ENCODE measurements around the gene GLB1L2. TPM values are rescaled to one million over a fixed set of nuclear protein-coding genes. Genes with fewer than 3 reads are reported as not detected.
A peak's percentile ranks its signal among the peaks of the same experiment; 100 is the strongest.

Gene GLB1L2
- total RNA-seq, 1 donor from 2014 or later = 0.99 TPM

DNA sequence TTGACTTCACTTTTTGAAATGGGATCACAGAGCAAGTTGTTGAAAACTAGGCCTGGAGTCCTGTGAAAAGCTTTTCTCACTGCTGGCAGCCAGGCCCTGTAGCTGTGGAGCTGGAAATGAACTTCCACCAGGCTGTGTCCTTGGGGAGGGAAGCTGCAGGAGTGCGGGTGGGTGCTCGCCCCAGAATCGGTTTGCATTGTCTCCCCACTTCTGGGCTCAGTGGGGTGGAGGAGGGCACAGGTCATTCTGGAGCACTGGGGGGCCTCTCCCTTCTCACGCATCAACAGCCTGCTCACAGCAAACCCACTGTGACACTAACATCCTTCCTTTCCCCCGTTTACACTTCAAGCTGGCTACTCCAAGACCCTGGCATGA lies 15.2 kb downstream of the GLB1L2 start:
- DNase-seq (ENCODE audit: extremely low read depth, low read depth, low spot score) = no peak

DNA sequence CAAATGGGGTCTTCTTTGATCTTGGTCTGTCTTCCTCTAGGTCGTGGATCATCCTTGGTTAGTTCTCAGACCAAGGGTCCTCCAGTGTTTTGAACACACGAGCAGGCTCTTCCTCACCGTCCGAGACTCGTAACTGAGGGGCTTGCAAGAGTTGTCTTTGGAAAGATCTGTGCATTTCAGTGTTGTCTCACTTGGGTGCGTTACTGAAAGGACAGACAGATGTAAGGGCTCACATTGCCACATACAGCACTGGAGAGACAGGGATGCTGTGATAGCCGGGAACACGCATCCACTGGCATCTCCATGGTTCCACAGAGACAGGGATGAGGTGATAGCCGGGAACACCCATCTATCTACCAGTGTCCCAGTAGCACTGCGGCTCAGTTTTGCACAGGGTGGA lies 15.7 kb downstream of the GLB1L2 start:
- no peak for DNase-seq (ENCODE audit: extremely low read depth, low read depth, low spot score)

DNA sequence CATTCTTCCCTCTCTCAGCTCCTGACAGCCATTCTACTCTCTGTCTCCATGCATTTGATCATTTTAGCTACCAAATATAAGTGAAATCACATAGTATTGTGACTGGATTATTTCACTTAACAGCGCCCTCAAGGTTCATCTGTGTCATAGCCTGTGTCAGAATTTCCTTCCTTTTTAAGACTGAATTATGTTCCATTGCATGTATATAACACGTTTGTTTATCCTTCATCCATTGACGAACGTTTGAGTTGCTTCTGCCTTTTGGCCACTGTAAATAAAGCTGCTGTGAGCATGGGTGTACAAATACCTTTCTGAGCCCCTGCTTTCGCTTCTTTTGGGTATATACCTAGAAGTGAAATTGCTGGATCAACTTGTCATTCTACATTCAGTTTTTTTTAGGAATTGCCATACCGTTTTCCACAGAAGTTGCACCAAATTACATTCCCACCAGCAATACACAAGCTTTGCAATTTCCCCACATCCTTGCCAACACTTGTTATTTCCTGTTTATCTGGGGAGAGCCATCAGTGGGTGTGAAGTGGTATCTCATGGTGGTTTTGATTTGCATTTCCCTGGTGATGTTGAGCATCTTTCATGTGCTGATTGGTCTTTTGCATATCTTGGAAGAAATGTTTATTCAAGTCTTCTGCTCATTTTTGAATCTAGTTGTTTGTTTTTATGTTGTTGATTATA lies 17.5 kb downstream of the GLB1L2 start:
- no peak for DNase-seq (ENCODE audit: extremely low read depth, low read depth, low spot score)

DNA sequence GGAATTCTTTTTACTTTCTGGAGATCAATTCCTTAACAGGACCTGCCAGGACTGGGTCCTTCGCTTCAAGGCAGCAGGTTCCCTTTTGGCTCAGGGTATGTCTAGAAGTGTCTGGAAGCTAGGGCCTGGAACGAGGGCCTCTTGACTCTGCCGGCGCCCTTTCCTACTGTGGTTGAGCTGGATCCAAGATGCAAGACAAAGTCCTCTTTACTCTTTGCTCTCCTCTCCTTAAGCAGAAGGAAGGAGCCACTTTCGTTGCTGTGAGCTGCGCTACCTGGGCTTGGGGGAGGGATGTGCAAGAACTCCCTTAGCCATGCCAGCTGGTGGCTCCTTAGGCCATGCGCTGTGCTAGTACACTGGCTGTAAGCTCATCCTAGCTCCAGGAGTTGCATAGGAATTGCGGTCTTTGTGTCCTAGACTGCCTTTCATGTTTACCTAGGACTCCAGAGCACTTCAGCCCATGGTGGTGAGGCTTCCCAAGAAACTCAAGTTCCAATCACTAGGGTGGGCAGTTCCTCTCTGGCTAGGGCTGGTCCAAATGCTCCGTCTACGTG lies 18.1 kb downstream of the GLB1L2 start:
- DNase-seq (ENCODE audit: extremely low read depth, low read depth, low spot score) = no peak

DNA sequence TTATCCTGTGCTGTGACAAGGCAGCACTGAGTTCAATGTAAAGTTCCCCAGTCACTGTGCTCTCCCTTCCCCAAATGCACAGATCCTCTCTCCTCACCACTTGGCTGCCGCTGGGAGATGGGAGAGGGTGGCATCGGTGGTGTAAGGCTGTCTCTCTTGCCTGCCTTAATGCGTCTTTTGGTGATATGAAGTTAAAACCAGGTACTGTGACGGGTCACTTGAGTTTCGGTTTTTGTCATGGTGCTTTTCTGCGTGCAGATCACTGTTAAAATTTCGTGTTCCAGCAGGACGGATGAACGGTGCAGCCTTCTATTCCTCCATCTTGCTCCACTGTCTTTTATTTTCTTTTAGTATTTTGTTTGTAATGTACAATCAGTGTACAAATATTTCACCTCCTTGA lies 18.6 kb downstream of the GLB1L2 start:
- DNase-seq (ENCODE audit: extremely low read depth, low read depth, low spot score) = no peak

DNA sequence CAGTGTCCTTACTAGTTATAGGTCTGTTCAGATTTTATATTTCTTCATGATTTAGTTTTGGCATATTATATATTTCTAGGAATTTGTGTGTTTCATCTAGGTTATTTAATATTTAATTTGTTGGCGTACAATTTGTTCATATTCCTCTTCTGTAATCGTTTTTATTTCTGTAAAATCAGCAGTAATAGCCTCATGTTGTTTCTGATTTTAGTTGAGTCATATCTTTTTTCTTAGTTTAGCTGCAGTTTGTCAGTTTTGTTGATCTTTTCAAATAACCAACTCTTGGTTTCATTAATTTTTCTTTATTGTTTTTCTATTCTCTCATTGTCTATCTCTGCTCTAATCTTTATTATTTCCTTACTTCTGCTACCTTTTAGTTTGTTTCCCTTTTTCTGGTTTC lies 20.3 kb downstream of the GLB1L2 start:
- no peak for DNase-seq (ENCODE audit: extremely low read depth, low read depth, low spot score)

DNA sequence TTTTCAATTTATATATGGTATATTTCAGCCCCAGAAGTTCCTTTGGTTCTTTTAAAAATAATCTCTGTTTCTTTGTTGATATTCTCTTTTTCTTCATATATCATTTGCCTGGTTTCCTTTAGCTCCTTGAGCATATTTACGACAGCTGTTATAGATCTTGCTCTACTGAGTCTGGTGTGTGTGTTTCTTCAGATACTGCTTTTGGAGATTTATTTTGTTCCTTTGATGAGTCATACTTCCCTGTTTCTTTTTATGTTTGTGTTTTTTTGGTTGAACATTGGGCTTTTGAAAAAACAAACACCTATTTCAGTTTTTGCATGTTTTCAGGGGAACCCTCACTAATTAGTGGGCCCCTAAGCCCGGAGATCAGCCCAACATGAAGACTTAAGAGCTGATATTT lies 23.3 kb downstream of the GLB1L2 start:
- no peak for DNase-seq (ENCODE audit: extremely low read depth, low read depth, low spot score)

DNA sequence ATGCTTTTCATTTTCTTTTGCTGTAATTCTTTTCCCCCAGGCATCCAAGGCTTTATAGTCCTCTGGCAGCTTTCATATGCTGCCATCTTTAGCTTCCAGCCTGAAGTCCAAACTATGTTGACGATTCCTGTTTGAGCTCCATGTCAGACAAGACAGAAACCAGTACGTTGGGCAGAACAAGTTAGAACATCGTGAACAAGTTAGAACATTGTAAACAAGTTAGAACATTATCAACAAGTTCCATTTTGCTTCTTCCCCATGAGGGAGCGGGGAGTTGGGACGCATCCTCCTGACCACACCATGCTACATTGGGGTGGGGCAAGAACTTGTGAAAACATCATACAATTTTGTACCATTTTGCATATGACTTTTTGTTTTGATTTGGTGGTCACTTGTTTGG lies 23.9 kb downstream of the GLB1L2 start:
- no peak for DNase-seq (ENCODE audit: extremely low read depth, low read depth, low spot score)

DNA sequence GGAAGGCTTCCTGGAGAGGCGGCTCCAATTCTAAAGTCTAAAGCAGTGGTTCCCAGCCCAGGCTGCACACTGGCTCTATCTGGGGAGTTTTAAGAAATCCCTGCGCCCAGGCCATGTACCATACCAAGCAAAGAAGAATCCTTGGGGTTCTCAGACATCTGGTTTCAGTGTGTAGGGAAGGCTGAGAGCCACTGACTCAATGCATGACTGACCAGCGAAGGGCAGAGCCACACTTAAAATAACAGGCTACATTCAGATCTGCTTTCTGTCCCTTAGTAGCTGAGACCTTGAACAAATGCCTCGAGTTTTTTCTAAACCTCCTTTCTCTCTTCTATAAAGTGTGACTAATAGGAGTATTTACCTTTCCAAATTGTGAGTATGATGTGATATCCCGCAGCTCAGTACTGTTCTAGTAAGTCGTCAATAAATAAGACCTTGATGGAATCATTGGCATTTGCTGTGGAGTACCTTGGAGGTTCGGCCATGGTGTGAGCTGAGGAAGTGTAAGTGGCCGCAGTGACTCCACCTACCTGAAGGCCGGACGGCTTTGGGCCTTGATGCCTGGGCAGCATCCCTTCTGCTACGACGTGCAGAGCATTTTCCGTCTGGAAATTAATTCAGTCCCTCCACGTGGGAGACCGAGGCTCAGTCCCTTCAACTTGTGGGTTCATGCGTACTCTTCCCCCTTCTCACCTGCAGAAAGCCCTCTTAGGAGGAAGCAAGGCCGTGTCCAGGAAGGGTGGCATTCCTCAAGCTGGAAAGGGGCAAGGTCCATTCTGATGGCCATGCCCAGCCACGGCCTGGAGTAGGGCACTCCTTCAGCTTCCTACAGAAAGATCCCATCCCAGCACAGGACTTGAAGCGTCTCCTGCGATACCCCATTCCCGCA lies 25.1 kb downstream of the GLB1L2 start:
- DNase-seq (ENCODE audit: extremely low read depth, low read depth, low spot score) = no peak

DNA sequence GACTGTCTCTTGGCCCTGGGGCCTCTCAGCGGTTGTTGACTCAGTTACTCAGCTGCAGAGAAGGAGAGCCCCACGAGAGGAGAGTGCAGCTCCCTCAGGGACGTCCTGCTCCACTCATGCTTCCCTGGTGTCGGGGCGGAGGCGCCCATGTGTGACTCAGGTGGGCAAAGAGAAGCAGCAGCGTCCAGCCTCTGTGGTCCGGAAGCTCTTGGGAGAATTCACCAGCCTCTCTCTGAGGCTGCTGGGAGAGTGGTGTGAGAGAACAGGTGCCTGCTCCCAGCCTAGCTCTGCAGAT lies 25.7 kb downstream of the GLB1L2 start:
- no peak for DNase-seq (ENCODE audit: extremely low read depth, low read depth, low spot score)

DNA sequence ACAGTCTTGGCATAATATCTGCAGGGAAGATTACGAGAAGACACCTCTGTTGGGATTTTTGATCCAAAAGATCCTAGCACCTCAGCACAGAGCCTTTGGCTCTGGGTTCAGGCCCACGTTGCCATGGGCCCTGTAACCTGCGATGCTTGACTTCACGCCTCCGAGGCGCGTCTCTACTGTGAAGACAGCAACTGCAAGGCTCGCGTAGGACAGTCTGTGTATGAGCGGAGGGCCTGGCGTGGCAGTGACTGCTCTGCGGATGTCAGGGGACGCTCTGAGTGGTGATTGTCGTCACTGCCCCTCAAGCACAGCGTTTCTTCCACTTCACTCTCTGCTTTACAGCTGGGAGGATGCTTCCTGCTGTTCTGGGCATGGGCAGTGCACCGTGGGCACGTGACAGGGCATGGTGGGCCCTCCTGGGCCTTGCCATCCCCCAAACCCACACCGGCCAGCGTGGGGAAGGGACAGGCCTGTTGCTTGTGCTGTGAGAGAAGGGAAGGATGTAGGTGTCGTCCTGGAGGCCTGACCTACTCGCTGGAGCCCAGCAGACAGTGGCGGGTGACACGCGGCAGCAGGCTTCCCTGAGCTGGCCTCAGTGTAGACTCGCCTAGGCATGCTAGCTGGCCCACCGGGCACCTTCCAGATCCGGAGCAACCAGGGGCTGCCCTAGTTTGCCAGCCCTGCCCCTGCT lies 26.5 kb downstream of the GLB1L2 start:
- no peak for DNase-seq (ENCODE audit: extremely low read depth, low read depth, low spot score)

DNA sequence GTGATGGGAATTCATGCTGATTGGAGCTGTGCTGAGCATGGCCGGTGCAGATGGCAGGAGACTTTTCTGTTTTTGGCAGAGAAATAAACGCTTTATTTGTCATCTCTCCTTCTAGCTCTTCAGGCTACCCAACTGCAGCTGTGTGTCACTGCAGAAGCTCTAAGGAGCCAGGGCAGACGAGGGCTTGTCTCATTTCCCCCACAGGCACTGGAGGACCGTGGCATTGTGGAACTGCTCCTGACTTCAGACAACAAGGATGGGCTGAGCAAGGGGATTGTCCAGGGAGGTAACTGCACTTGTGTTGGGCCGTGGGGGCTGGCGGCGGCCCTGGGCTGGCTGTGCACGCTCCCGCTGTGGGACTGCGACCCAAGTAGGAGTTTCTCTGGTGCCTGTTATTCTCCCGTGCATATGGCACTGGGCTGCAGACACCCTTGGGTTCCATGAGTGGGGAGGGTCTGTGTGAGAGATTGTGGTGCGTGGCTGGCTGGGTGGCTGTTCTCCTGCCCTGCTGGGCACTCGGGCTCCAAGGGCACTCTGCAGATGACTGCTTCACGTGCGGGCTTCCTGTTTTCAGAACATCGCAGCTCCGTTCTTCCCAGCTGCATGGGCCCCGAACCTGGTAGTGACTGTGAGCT lies 27.2 kb downstream of the GLB1L2 start:
- DNase-seq (ENCODE audit: extremely low read depth, low read depth, low spot score) = no peak

- no peak for DNase-seq (ENCODE audit: extremely low read depth, low read depth, low spot score)
Observed at GRCh38 chr11:134359646-134360045, 27.9 kb downstream of the GLB1L2 start.

DNA sequence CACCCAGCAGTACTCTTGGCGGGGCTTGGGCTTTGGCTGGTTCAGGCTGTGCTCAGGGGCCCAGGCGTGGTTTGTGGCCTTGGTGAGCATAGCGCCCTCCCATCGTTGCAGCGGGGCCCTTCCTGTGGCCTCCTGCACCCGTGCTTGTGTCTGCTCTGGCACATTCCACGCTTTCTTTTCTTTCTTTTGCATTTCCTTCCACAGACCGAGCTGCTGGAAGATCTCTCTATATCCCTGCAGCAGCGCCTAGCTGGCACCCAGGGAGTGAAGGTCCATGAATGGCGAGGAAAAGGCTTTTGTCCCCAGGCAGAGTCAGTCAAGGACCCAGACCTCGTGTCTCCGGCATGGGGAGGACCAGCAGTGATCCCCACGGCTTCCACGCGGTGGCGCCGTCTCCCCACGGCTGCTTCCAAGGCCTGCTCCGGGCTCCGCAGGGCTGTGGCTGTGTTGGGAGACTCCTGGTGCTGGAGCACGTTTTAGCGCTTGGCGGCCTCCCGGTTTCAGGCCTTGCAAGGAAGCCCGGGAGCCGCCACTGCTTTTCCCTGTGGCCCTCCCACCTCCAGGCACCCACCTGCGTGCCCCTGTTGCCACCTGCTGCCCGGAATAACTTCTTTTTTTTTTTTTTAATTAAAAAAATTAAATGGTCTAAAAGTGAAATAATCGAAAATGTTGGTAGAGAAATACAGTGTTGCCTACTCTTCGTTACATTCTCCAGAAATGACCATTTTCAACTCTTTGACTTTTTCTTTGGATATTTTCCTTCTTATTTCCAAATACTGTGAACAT lies 28.5 kb downstream of the GLB1L2 start:
- DNase-seq (ENCODE audit: extremely low read depth, low read depth, low spot score) = peak; percentile 25

DNA sequence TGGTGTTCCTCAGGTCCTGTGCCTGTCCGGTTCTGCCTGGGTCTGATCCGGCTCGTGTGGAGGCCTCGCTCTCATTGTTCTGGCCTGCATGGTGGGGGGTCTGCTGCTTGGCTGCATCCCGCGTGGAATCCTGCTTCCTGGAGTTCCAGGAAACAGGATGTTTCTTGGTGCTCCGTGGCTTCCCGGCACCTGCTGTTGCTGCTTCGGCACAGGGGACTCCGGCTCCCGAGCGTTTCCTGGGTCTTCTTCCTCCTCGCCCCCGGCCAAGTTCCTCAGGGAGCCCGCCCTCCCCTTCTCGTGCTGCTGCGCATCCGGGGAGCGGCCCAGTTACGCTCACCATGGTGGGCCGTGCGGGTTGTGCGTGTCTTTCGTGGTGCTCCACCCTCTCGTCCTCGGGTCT lies 29.9 kb downstream of the GLB1L2 start:
- DNase-seq (ENCODE audit: extremely low read depth, low read depth, low spot score) = no peak

GRCh38 chr11:134362192-134362901 lies 30.6 kb downstream of the GLB1L2 start:
- no peak for DNase-seq (ENCODE audit: extremely low read depth, low read depth, low spot score)

DNA sequence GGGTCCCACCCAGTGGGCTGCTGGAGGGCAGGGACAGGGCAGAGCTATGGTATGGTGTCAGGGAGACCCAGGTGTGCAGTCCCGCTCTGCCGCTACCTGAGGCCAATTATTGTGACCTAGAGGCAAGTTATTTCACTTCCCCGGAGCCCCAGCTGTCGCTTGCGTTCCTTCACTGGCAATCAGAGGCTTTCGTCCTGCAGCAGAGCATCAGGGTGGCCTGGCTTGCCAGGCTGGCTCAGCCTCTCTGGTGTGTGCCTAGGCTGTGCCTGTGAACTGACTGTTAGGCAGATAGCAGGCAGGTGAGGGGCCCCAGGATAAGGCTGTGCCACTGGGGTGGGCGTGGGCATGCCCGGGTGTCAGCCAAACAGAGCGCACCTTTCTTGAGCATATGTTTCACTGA lies 31.4 kb downstream of the GLB1L2 start:
- DNase-seq (ENCODE audit: extremely low read depth, low read depth, low spot score) = no peak

GRCh38 chr11:134363592-134363991 lies 31.8 kb downstream of the GLB1L2 start:
- no peak for DNase-seq (ENCODE audit: extremely low read depth, low read depth, low spot score)

GRCh38 chr11:134364261-134364660 lies 32.5 kb downstream of the GLB1L2 start:
- DNase-seq (ENCODE audit: extremely low read depth, low read depth, low spot score) = no peak
